Measurements from ENCODE around the gene TBX3. TPM values are rescaled to one million over a fixed set of nuclear protein-coding genes. Genes with fewer than 3 reads are reported as not detected.

The TBX3 gene
- total and polyA plus RNA-seq, 3 donors from 2014 or later, result 4.0 to 8.7 (median 8.4) TPM

GRCh38 chr12:114683709-114684097 lies 272 bp downstream of the TBX3 start:
- Histone ChIP-seq H3K27ac (peak overlapping the region; percentile 92 to 93), H3K36me3 (ENCODE audit: low read depth, missing control alignments) (no peaks in the 10 kb centered on the region), H3K9me3 (no peaks in the 10 kb centered on the region), H3K4me1 (peaks cover 2% of the 10 kb centered on the region), H3K27me3 (no peaks in the 10 kb centered on the region), H3K4me3 (peak overlapping the region; percentile 73 to 82)
- DNase-seq, result no peak
- intact Hi-C loops (cut with DNase I; ENCODE audit: low total_unique reads), result no loop called here
- no peak for TF ChIP-seq POLR2A (IDR thresholded peaks at IDR 0.05)
- TF ChIP-seq, protein P1, sequence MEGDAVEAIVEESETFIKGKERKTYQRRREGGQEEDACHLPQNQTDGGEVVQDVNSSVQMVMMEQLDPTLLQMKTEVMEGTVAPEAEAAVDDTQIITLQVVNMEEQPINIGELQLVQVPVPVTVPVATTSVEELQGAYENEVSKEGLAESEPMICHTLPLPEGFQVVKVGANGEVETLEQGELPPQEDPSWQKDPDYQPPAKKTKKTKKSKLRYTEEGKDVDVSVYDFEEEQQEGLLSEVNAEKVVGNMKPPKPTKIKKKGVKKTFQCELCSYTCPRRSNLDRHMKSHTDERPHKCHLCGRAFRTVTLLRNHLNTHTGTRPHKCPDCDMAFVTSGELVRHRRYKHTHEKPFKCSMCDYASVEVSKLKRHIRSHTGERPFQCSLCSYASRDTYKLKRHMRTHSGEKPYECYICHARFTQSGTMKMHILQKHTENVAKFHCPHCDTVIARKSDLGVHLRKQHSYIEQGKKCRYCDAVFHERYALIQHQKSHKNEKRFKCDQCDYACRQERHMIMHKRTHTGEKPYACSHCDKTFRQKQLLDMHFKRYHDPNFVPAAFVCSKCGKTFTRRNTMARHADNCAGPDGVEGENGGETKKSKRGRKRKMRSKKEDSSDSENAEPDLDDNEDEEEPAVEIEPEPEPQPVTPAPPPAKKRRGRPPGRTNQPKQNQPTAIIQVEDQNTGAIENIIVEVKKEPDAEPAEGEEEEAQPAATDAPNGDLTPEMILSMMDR (IDR thresholded peaks at IDR 0.05), result no peak
- WGBS, 2 donors, result 0 to 1% methylated on average over 19 of the region's 19 CpGs

DNA sequence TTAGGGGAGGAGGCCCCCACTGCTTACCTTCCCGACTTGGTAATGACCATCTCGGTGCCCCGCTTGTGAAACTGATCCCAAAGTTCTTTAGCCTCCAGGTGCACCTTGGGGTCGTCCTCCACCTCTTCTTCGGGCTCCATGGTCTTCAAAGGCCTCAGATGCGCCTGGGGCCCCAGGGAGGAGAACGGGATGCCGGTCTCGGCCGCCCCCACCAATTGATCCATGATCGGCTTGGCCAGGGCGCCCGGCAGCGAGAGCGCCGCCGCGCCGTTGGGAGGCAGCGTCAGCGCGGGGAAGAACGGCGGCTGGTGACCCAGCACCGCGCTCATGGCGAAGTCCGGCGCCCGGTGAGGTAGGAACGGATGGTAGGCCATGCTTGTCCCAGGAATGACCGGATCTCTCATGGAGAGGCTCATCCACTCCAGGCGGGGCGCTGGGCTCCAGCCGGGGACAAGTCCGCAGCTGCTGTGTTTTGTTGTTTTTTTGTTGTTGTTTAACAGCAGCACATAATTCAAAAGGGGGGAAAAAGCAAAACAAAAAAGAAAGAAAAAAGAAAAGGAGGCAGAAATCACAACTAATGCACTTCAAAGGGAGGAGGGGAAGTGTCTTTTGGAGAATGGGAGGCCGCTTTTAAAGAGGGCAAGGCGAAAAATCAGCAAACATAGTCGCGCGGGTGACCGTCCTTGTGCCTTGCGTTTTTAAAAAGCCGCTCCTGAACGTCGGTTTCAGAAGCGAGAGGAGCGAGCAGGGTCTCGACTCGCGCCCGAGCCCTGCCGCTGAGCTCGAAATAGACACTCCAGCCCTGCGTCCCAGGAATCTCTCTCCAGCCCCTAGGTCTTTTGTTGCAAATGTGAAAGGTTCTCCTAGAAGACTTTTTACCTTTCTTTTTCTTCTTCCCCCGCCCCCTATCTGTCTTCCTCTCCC lies 928 bp downstream of the TBX3 start:
- H3K4me1 ChIP-seq, result peaks cover 2% of the 10 kb centered on the region
- no peaks in the 10 kb centered on the region for H3K27me3 ChIP-seq
- no peaks in the 10 kb centered on the region for H3K9me3 ChIP-seq
- intact Hi-C loops (cut with DNase I; ENCODE audit: low total_unique reads), result no loop called here
- DNase-seq, result peak; percentile 66
- 1 to 2% methylated on average over 48 to 56 of the region's 56 CpGs for WGBS, 2 donors
- H3K36me3 ChIP-seq (ENCODE audit: low read depth, missing control alignments), result no peaks in the 10 kb centered on the region
- TF ChIP-seq, protein P1 (IDR thresholded peaks at IDR 0.05), result no peak
- no peak for TF ChIP-seq POLR2A (IDR thresholded peaks at IDR 0.05)
- H3K27ac ChIP-seq, result peak overlapping the region; percentile 92 to 93
- peak overlapping the region; percentile 73 to 82 for H3K4me3 ChIP-seq

DNA sequence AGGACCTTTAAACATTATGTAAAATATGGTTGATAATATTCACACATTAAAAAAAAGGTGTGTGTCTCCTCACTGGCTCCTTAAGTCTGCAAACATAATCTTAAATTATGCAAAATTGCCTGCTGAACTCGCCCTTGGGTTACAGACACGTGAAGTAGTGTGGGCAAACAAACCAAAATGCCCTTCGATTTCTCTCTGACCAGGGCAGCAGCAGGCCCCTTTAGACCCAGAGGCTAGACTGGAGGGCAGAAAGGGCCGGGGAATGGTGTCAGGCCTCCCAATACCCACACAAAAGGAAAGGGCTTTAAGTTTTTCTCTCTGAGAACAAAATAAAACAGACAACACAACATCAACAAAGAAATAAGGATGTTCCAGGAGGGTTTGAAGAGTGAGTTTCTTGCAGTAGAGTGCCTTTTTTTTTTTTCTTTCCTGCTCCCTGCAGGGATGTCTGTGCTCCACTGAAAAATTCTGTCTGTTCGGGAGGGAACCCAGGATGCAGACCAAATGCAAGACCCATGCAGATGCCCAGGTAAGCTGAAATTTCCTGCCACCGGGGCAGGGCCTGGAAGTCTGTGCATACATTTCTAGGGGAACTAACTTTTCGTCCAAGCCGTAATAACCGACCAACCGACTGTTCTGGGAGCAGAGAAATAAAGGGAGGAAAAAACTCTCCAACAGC lies 1.7 kb downstream of the TBX3 start:
- no peaks in the 10 kb centered on the region for H3K9me3 ChIP-seq
- H3K4me1 ChIP-seq, result peaks cover 2% of the 10 kb centered on the region
- peak overlapping the region; percentile 92 to 93 for H3K27ac ChIP-seq
- WGBS, 2 donors, result 20 to 29% methylated on average over 10 of the region's 10 CpGs
- intact Hi-C loops (cut with DNase I; ENCODE audit: low total_unique reads), result no loop called here
- no peaks in the 10 kb centered on the region for H3K36me3 ChIP-seq (ENCODE audit: low read depth, missing control alignments)
- TF ChIP-seq, protein P1 (IDR thresholded peaks at IDR 0.05), result no peak
- TF ChIP-seq POLR2A (IDR thresholded peaks at IDR 0.05), result no peak
- no peak for DNase-seq
- H3K4me3 ChIP-seq, result peak overlapping the region; percentile 73 to 82
- no peaks in the 10 kb centered on the region for H3K27me3 ChIP-seq

- peaks cover 2% of the 10 kb centered on the region for H3K4me1 ChIP-seq
- no peak for DNase-seq
- no peaks in the 10 kb centered on the region for H3K27me3 ChIP-seq
- intact Hi-C loops (cut with DNase I; ENCODE audit: low total_unique reads), result no loop called here
- TF ChIP-seq, protein P1 (IDR thresholded peaks at IDR 0.05), result no peak
- no peak for TF ChIP-seq POLR2A (IDR thresholded peaks at IDR 0.05)
- H3K27ac ChIP-seq, result peak overlapping the region in 1 of 2 donors; percentile 92
- no peaks in the 10 kb centered on the region for H3K9me3 ChIP-seq
- 51 to 59% methylated on average over 17 of the region's 17 CpGs for WGBS, 2 donors
- no peaks in the 10 kb centered on the region for H3K36me3 ChIP-seq (ENCODE audit: low read depth, missing control alignments)
- peak overlapping the region; percentile 73 to 82 for H3K4me3 ChIP-seq
Observed at GRCh38 chr12:114681116-114681871, 2.7 kb downstream of the TBX3 start.

All from testis (tissue), 3 donors.